Kidney (tissue), 14 donors: ENCODE data around the gene C11orf68. TPM values are rescaled to one million over a fixed set of nuclear protein-coding genes. Genes with fewer than 3 reads are reported as not detected.

Experiments used
- DNase-seq, 5 donors: peaks; one replicate each; pipeline ENCODE4 v3.0.0-alpha.2; 2013 to 2020
- FAIRE-seq: peaks from 2 replicates; lab custom pipeline; 2012; peaks lifted over from hg19 to GRCh38; lab: Jason Lieb, UNC
- H3K27ac ChIP-seq, 2 donors: one replicate each; pipeline ENCODE4 v1.7.0; 2013; ENCODE audit warnings: low read depth in 2 of 2, low read length in 2 of 2, inconsistent platforms in 1 of 2
- H3K27me3 ChIP-seq: one replicate; pipeline ENCODE4 v1.7.1; 2013; ENCODE audit warnings: low read length, inconsistent platforms; ENCODE audit not compliant: control insufficient read depth, insufficient read depth
- H3K36me3 ChIP-seq, 3 donors: one replicate each; pipeline versions ENCODE4 v1.7.0 to v1.7.1; 2013; ENCODE audit warnings: low read length in 3 of 3, control low read depth in 1 of 3, inconsistent platforms in 1 of 3; ENCODE audit not compliant: insufficient read depth in 3 of 3, control insufficient read depth in 2 of 3
- H3K4me1 ChIP-seq, 3 donors: one replicate each; pipeline versions ENCODE4 v1.7.0 to v1.7.1; 2013; ENCODE audit warnings: low read length in 3 of 3, inconsistent platforms in 1 of 3, low read depth in 1 of 3; ENCODE audit not compliant: control insufficient read depth in 2 of 3, insufficient read depth in 2 of 3
- H3K4me3 ChIP-seq, 3 donors: one replicate each; pipeline versions ENCODE4 v1.7.0 to v1.8.1; 2013; ENCODE audit warnings: low read length in 3 of 3, control low read depth in 1 of 3, inconsistent platforms in 1 of 3
- H3K9ac ChIP-seq, 3 donors: one replicate each; pipeline versions ENCODE4 v1.7.0 to v1.7.1; 2013; ENCODE audit warnings: low read length in 3 of 3, control low read depth in 1 of 3, inconsistent platforms in 1 of 3
- H3K9me3 ChIP-seq, 3 donors: one replicate each; pipeline versions ENCODE4 v1.7.0 to v1.7.1; 2013; ENCODE audit warnings: low read length in 3 of 3, control low read depth in 1 of 3, inconsistent platforms in 1 of 3; ENCODE audit not compliant: control insufficient read depth in 2 of 3, insufficient read depth in 1 of 3
- CTCF ChIP-seq: IDR thresholded peaks from 3 replicates; pipeline ENCODE4 v1.5.1; 2012; ENCODE audit warnings: mild to moderate bottlenecking, moderate library complexity, borderline replicate concordance; ENCODE audit not compliant: insufficient read depth; ENCODE audit errors: extremely low read depth
- intact Hi-C: fragments of 100-400 bp; cut with DNase I; formaldehyde crosslinking; loops from one replicate; pipeline ENCODE4 v1.11.1; 2022
- polyA plus RNA-seq: library from polyadenylated mRNA; stranded (reverse); fragments of 350-450 nt; fragmentation: Illumina TruSeq; extraction: RNeasy Lipid Tissue Mini Kit (QIAGEN cat#74804); gene quantifications from one replicate; pipeline ENCODE4 v1.2.3, GENCODE V29; 2014; ENCODE audit warnings: low read depth, low replicate concordance; ENCODE audit not compliant: insufficient read depth
- total RNA-seq: library from RNA; stranded (reverse); fragmentation: NEBNext Ultra II Directional; extraction: Animal tissue kit (Norgen Biotek cat#: 25700); gene quantifications from one replicate; pipeline ENCODE4 v1.2.1, GENCODE V29; 2021
- donor health status: control.
- donor health status: control.
- donor health status: control.
- donor health status: control.
- donor health status: control.
- donor health status: DM: yes; HTN: yes; CAD: no.
- donor health status: Normal renal cell carcinoma (clear cell type).

Gene C11orf68
- total and polyA plus RNA-seq, 2 donors from 2014 or later, result 38.0 to 52.0 TPM

DNA sequence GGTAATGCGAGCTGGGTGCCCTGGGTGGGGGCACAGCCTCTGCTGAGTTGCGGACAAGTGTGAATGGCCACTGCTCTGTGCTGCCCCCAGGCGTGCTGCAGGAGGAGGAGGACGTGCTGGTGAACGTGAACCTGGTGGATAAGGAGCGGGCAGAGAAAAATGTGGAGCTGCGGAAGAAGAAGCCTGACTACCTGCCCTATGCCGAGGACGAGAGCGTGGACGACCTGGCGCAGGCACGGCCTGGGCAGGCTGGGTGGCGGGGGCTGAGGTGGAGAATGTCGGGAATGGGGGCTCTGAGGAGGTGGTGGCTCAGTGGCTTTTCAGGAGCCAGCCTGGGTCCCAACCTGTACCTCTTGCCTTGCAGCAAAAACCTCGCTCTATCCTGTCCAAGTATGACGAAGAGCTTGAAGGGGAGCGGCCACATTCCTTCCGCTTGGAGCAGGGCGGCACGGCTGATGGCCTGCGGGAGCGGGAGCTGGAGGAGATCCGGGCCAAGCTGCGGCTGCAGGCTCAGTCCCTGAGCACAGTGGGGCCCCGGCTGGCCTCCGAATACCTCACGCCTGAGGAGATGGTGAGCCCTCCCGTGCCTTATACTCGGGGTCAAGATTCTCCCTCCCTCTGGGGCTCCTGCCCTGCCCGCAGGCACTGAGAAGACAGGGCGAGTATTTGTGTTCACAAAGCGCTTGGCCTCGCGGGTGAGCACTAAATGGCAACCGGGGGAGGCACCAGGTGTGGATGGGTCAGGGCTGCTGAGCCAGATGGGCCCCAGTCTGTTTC lies 47.3 kb upstream of the C11orf68 start:
- FAIRE-seq, result no peak
- Histone ChIP-seq H3K27me3 (no peaks in the 10 kb centered on the region), H3K9ac (no peak overlapping the region), H3K27ac (no peak overlapping the region), H3K4me1 (peaks cover 3 to 15% (median 10%) of the 10 kb centered on the region in 3 donors), H3K4me3 (no peak overlapping the region), H3K9me3 (no peaks in the 10 kb centered on the region), H3K36me3 (peaks cover 0 to 34% (median 30%) of the 10 kb centered on the region in 3 donors)
- DNase-seq, result peak in 1 of 5 donors; percentile 45
- no peak for TF ChIP-seq CTCF
- intact Hi-C loops, result no loop called here

GRCh38 chr11:65964906-65965305 lies 46.0 kb upstream of the C11orf68 start:
- DNase-seq, result no peak
- no peak overlapping the region for H3K9ac ChIP-seq
- FAIRE-seq, result no peak
- H3K4me1 ChIP-seq, result peaks cover 3 to 15% (median 10%) of the 10 kb centered on the region in 3 donors
- intact Hi-C loops, result no loop called here
- peaks cover 0 to 31% (median 25%) of the 10 kb centered on the region in 3 donors for H3K36me3 ChIP-seq
- no peaks in the 10 kb centered on the region for H3K9me3 ChIP-seq
- H3K27ac ChIP-seq, result no peak overlapping the region
- H3K4me3 ChIP-seq, result no peak overlapping the region
- no peak for TF ChIP-seq CTCF
- no peaks in the 10 kb centered on the region for H3K27me3 ChIP-seq

DNA sequence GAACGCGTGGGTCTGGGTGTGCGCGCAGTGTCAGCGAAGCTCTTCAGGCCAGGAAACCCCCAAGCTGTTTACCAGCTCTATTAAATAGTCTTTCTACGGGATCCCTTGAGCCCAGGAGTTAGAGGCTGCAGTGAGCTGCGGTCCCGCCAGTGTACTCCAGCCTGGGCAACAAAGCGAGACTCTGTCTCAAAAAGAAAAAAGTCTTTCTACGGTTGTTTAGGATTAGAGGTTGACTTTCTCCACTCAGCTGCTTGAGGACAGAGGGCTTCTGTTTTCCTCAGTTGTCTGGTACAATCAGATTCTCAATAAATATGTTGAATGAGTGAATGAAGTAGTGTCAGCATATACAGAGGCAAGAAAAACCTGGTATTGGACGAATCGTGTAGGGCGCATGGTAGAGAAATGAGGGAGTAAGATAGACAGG lies 43.3 kb upstream of the C11orf68 start:
- peak overlapping the region; percentile 38 to 93 (median 92) for H3K9ac ChIP-seq
- intact Hi-C loops, result no loop called here
- no peak for TF ChIP-seq CTCF
- peaks cover 3 to 13% (median 10%) of the 10 kb centered on the region in 3 donors for H3K4me1 ChIP-seq
- no peak for FAIRE-seq
- H3K36me3 ChIP-seq, result peaks cover 0 to 24% (median 17%) of the 10 kb centered on the region in 3 donors
- H3K27me3 ChIP-seq, result no peaks in the 10 kb centered on the region
- no peaks in the 10 kb centered on the region for H3K9me3 ChIP-seq
- peak overlapping the region; percentile 78 to 97 (median 91) for H3K4me3 ChIP-seq
- no peak overlapping the region for H3K27ac ChIP-seq
- DNase-seq, result no peak
